T-cell (primary cell): ENCODE results near the gene SYT6. TPM values are rescaled to one million over a fixed set of nuclear protein-coding genes. Genes with fewer than 3 reads are reported as not detected.

Source experiments
- ATAC-seq, 4 experiments: fragments of 200-7000 bp in 3 of 4; fragments of 150-1000 bp in 1 of 4; cut with Tn5 transposase; replicated peaks in 1 of 4; 1 replicate in 3 of 4; 2 replicates in 1 of 4; pipeline ENCODE4 v1.10.0; 2021; ENCODE audit warnings: moderate library complexity in 3 of 4, mild to moderate bottlenecking in 2 of 4, moderate number of reproducible peaks in 1 of 4
- CTCF ChIA-PET, 2 donors: fragments of 300-600 bp; sonication (Branson Sonifier 250); formaldehyde crosslinking; loops; one replicate each; lab custom pipeline; 2022; ENCODE audit warnings: antibody characterized with exemption in 2 of 2; lab: Charles Lee
- POLR2A ChIA-PET, 2 donors: fragments of 300-600 bp; sonication (Branson Sonifier 250); formaldehyde crosslinking; loops; one replicate each; lab custom pipeline; 2022; ENCODE audit warnings: antibody characterized with exemption in 2 of 2; lab: Charles Lee
- DNase-seq, 35 experiments: peaks; one replicate each; pipeline versions ENCODE4 v3.0.0 to v3.0.0-alpha.2; 2013 to 2023
- H3K27ac ChIP-seq: one replicate; pipeline ENCODE4 v1.5.1; 2013; ENCODE audit warnings: low read length
- H3K27me3 ChIP-seq, 2 experiments: replicated peaks in 1 of 2; 1 replicate in 1 of 2; 2 replicates in 1 of 2; pipeline versions ENCODE4 v1.6.1 to v1.7.0; 2013; ENCODE audit warnings: low read length in 1 of 2, mixed read lengths in 1 of 2; ENCODE audit not compliant: control insufficient read depth in 2 of 2, insufficient read depth in 2 of 2; ENCODE audit errors: extremely low read depth in 1 of 2
- H3K36me3 ChIP-seq, 2 donors: 1 replicate in 1 of 2; 2 replicates in 1 of 2; pipeline versions ENCODE4 v1.6.1 to v1.7.0; 2013; ENCODE audit warnings: low read length in 1 of 2; ENCODE audit not compliant: control insufficient read depth in 2 of 2, insufficient read depth in 1 of 2; ENCODE audit errors: extremely low read depth in 1 of 2
- H3K4me1 ChIP-seq, 2 experiments: 1 replicate in 1 of 2; 2 replicates in 1 of 2; pipeline versions ENCODE4 v1.6.1 to v1.7.0; 2013; ENCODE audit warnings: low read length in 2 of 2, mixed read lengths in 1 of 2; ENCODE audit not compliant: insufficient read depth in 2 of 2, control insufficient read depth in 1 of 2; ENCODE audit errors: extremely low read depth in 1 of 2
- H3K4me3 ChIP-seq, 2 donors: 1 replicate in 1 of 2; 2 replicates in 1 of 2; pipeline versions ENCODE4 v1.5.1 to v1.7.0; 2013; ENCODE audit warnings: mild to moderate bottlenecking in 2 of 2, low read length in 1 of 2, moderate library complexity in 1 of 2; ENCODE audit not compliant: control insufficient read depth in 1 of 2; ENCODE audit errors: extremely low read depth in 1 of 2
- H3K9me3 ChIP-seq: 2 replicates; pipeline ENCODE4 v1.7.0; 2013
- H3K27ac Mint-ChIP-seq, 2 donors: one replicate each; pipeline ENCODE4 v1.8.0; 2020 to 2021; ENCODE audit warnings: mild to moderate bottlenecking in 2 of 2, mixed read lengths in 2 of 2
- H3K27me3 Mint-ChIP-seq, 2 donors: one replicate each; pipeline ENCODE4 v1.8.0; 2021 to 2022; ENCODE audit warnings: mixed read lengths in 2 of 2
- H3K36me3 Mint-ChIP-seq: one replicate; pipeline ENCODE4 v1.8.0; 2021; ENCODE audit warnings: mixed read lengths
- H3K4me1 Mint-ChIP-seq, 3 donors: one replicate each; pipeline ENCODE4 v1.8.0; 2020 to 2022; ENCODE audit warnings: mixed read lengths in 3 of 3, mild to moderate bottlenecking in 1 of 3
- H3K4me3 Mint-ChIP-seq, 3 donors: one replicate each; pipeline ENCODE4 v1.8.0; 2020 to 2022; ENCODE audit warnings: mild to moderate bottlenecking in 3 of 3, mixed read lengths in 3 of 3, moderate library complexity in 3 of 3
- H3K9me3 Mint-ChIP-seq, 3 donors: one replicate each; pipeline ENCODE4 v1.8.0; 2020 to 2022; ENCODE audit warnings: mixed read lengths in 3 of 3
- WGBS: methylation state at CpG from one replicate; pipeline ENCODE4 v1.1.5; 2013; ENCODE audit warnings: missing lambda C conversion rate; ENCODE audit not compliant: insufficient coverage; 5-methylcytosine and 5-hydroxymethylcytosine counted together
- total RNA-seq, 35 experiments: library from RNA in 6 of 35; stranded (reverse) in 6 of 35; fragments of 120-200 nt in 1 of 35; gene quantifications; one replicate each; pipeline versions ENCODE4 v1.2.1 to v1.2.4 and lab custom pipeline; 2013 to 2026

SYT6 gene
- total RNA-seq, 5 donors from 2014 or later (not counting 1 experiment from before 2014, with no cell fraction given): 0.12 to 0.20 (median 0.18) TPM; not detected in 2

- DNase-seq (peak in 4 of 35 experiments; percentile 4 to 14 (median 10)), ATAC-seq (no peak)
- Histone ChIP-seq H3K27ac (no peak overlapping the region), H3K4me1 (no peaks in the 10 kb centered on the region), H3K4me3 (no peak overlapping the region), H3K9me3 (no peaks in the 10 kb centered on the region), H3K36me3 (no peaks in the 10 kb centered on the region), H3K27me3 (peaks cover 0 to 7% of the 10 kb centered on the region in 2 experiments)
- POLR2A ChIA-PET: no interaction called here
- Mint-ChIP-seq H3K36me3 (no peaks in the 10 kb centered on the region), H3K27ac (no peak overlapping the region), H3K4me1 (peaks cover 0 to 8% (median 6%) of the 10 kb centered on the region in 3 donors), H3K27me3 (peaks cover 9 to 10% of the 10 kb centered on the region in 2 donors), H3K9me3 (no peaks in the 10 kb centered on the region), H3K4me3 (no peak overlapping the region)
- WGBS: 95% methylated on average over 6 of the region's 13 CpGs
- CTCF ChIA-PET: no interaction called here
These were observed 65.0 kb downstream of the SYT6 start for GRCh38 chr1:114088392-114089299.

GRCh38 chr1:114087495-114087894 lies 66.2 kb downstream of the SYT6 start:
- Mint-ChIP-seq H3K9me3 (no peaks in the 10 kb centered on the region), H3K4me3 (no peak overlapping the region), H3K4me1 (peaks cover 0 to 8% (median 6%) of the 10 kb centered on the region in 3 donors), H3K27ac (no peak overlapping the region), H3K27me3 (peaks cover 9 to 10% of the 10 kb centered on the region in 2 donors), H3K36me3 (no peaks in the 10 kb centered on the region)
- Histone ChIP-seq H3K9me3 (no peaks in the 10 kb centered on the region), H3K36me3 (no peaks in the 10 kb centered on the region), H3K27ac (no peak overlapping the region), H3K27me3 (peaks cover 0 to 7% of the 10 kb centered on the region in 2 experiments), H3K4me1 (no peaks in the 10 kb centered on the region), H3K4me3 (no peak overlapping the region)
- ATAC-seq: no peak
- 88% methylated on average over 2 of the region's 2 CpGs for WGBS
- ChIA-PET POLR2A (no interaction called here), CTCF (no interaction called here)
- no peak for DNase-seq

- POLR2A ChIA-PET: no interaction called here
- WGBS: 81% methylated on average over 6 of the region's 8 CpGs
These were observed 66.9 kb downstream of the SYT6 start for GRCh38 chr1:114086601-114087368.

GRCh38 chr1:114082867-114083585 lies 70.6 kb downstream of the SYT6 start:
- no peak for ATAC-seq
- 100% methylated on average over 1 of the region's 2 CpGs for WGBS
- Mint-ChIP-seq H3K9me3 (no peaks in the 10 kb centered on the region), H3K27ac (no peak overlapping the region), H3K27me3 (peaks cover 3 to 12% of the 10 kb centered on the region in 2 donors), H3K4me1 (no peaks in the 10 kb centered on the region), H3K4me3 (no peak overlapping the region), H3K36me3 (no peaks in the 10 kb centered on the region)
- no peaks in the 10 kb centered on the region for H3K36me3 ChIP-seq
- ChIA-PET POLR2A (no interaction called here), CTCF (no interaction called here)
- no peaks in the 10 kb centered on the region for H3K9me3 ChIP-seq
- H3K4me3 ChIP-seq: no peak overlapping the region
- no peak overlapping the region for H3K27ac ChIP-seq
- peaks cover 0 to 12% of the 10 kb centered on the region in 2 experiments for H3K27me3 ChIP-seq
- no peaks in the 10 kb centered on the region for H3K4me1 ChIP-seq
- DNase-seq: no peak

More at GRCh38 chr1:114086601-114087368, 66.9 kb downstream of the SYT6 start:
- Mint-ChIP-seq H3K27ac (no peak overlapping the region), H3K4me1 (peaks cover 0 to 8% (median 6%) of the 10 kb centered on the region in 3 donors), H3K27me3 (peaks cover 5 to 10% of the 10 kb centered on the region in 2 donors), H3K36me3 (no peaks in the 10 kb centered on the region), H3K4me3 (no peak overlapping the region), H3K9me3 (no peaks in the 10 kb centered on the region)
- Histone ChIP-seq H3K9me3 (no peaks in the 10 kb centered on the region), H3K27ac (no peak overlapping the region), H3K27me3 (peaks cover 0 to 7% of the 10 kb centered on the region in 2 experiments), H3K4me1 (no peaks in the 10 kb centered on the region), H3K4me3 (no peak overlapping the region), H3K36me3 (no peaks in the 10 kb centered on the region)
- no peak for DNase-seq
- ATAC-seq: no peak
- CTCF ChIA-PET: no interaction called here

- CTCF ChIA-PET: interaction anchor here in 1 of 2 donors (0.5 kb wide), 1 partner anchor 250 kb away, joined by 3 read pairs; no protein-coding TSS in a partner anchor
- no peaks in the 10 kb centered on the region for H3K4me1 ChIP-seq
- no peaks in the 10 kb centered on the region for H3K36me3 ChIP-seq
- Mint-ChIP-seq H3K27ac (no peak overlapping the region), H3K36me3 (no peaks in the 10 kb centered on the region), H3K4me3 (no peak overlapping the region), H3K4me1 (no peaks in the 10 kb centered on the region), H3K9me3 (no peaks in the 10 kb centered on the region), H3K27me3 (peaks cover 3 to 8% of the 10 kb centered on the region in 2 donors)
- no peaks in the 10 kb centered on the region for H3K9me3 ChIP-seq
- DNase-seq: no peak
- WGBS: 52% methylated on average over 2 of the region's 2 CpGs
- ATAC-seq: no peak
- POLR2A ChIA-PET: no interaction called here
- no peak overlapping the region for H3K27ac ChIP-seq
- H3K27me3 ChIP-seq: peaks cover 0 to 7% of the 10 kb centered on the region in 2 experiments
- H3K4me3 ChIP-seq: no peak overlapping the region
These were observed 71.4 kb downstream of the SYT6 start for GRCh38 chr1:114082304-114082630.
